HG02798 (cell line): ENCODE results near the gene NARS2.
"Not testable (repeated sequence)": the region's sequence is repeated elsewhere in the genome, so short reads cannot be mapped to it uniquely, and the experiment has no call there.

Experiments used
- ATAC-seq: cut with Tn5 transposase; IDR thresholded peaks from one replicate; pipeline ENCODE4 v1.9.1; 2021; ENCODE audit warnings: mild to moderate bottlenecking; ENCODE audit not compliant: unreplicated experiment, poor library complexity

NARS2 gene

DNA sequence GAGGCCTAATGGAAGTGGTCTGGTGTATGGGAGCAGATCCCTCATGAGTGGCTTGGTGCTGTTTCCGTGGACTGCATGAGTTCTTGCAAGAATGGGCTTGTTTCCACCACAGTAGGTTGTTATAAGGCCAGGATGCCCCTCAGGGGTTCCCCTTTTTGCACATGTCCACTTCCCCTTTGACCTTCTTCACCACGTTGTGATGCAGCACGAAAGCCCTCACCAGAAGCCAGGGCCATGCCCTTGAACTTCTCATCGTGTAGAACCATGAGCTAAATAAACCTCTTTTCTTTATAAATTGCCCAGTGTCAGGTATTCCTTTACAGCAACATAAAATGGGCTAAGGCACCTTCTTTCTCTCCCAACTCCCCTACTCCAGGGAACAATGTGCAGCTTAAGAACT lies 2.8 kb upstream of the NARS2 start:
- ATAC-seq, result no peak

DNA sequence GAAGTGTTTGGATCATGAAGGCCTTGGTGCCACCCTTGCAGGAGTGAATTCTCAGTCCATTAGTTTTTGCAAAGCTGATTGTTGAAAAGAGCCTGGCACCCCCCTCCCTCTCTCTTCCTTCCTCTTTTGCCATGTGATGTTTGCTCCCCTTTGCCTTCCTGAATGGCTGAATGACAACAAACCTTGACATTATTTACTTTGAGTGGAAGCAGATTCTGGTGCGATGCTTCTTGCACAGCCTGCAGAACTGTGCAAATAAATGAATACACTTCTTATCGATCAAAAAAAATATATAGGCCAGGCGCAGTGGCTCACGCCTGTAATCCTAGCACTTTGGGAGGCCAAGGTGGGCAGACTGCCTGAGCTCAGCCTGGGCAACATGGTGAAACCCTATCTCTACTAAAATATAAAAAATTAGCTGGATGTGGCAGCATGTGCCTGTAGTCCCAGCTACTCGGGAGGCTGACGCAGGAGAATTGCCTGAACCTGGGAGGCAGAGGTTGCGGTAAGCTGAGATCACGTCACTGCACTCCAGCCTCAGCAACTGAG lies 2.0 kb upstream of the NARS2 start:
- no peak for ATAC-seq

DNA sequence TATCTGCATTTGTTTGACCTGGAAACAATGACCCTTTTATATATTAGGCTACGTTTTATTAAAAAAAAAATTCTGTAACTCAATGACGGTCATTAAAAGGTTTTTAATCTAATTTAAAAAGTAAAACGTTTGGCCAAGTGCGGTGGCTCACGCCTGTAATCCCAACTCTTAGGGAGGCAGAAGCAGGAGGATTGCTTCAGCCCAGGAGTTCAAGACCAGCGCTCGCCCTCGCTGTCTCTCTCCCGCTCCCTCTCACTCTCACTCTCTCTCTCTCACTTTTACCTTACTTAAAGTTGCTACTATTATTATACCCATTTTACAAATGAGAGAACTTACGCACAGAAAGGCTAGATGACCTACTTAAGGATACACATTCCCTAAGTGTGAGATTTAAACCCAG lies 814 bp upstream of the NARS2 start:
- no peak for ATAC-seq

DNA sequence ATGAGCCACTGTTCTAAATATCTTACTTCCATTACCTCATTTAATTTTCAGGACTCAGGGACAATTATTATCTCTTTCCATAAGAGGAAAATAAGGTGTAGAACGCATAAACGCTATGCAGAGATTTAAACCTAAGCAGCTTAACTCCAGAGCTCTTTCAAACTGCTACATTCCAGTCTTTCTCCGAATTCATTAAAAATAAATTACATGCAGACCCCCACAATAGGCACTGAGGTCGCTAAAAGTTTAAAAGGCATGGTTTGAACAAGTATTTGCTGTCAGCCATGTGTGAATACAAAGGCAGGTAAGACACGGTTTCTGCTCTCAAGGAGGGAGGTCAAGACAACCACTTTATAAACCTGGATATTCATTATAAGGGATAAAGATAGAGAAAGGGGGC lies 983 bp downstream of the NARS2 start:
- ATAC-seq, result no peak

DNA sequence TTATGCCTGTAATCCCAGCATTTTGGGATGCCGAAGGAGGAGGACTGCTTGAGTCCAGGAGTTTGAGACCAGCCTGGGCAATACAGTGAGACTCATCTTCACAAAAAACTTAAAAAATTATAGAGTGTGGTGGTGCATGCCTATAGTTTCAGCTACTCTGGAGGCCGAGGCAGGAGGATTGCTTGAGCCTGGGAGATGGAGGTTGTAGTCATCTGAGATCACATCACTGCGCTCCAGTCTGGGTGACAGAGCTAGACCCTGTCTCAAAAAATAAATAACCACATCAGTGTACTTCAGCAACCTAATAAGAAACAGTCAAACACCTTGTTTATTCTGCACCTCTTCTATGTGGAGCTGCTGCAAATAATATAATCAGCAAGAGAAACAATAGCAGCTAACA lies 1.4 kb downstream of the NARS2 start:
- ATAC-seq, result no peak

DNA sequence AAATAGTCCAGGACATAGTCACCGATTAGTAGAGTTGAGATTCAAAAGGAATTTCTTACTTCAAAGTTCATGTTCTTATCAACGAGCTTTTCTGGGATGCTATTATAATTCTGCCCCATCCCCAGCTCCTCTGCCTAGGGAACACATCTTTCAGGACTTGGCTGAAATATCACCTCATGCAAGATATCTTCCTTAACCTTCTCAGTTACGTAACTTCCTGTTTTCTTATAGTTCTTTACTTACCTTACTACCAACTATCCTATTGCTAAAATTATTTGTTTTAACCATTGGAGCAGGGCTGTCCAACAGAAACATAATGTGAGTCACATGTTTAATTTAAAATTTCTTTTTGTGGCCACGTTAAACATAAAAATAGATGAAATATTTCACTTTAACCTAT lies 2.3 kb downstream of the NARS2 start:
- no peak for ATAC-seq

DNA sequence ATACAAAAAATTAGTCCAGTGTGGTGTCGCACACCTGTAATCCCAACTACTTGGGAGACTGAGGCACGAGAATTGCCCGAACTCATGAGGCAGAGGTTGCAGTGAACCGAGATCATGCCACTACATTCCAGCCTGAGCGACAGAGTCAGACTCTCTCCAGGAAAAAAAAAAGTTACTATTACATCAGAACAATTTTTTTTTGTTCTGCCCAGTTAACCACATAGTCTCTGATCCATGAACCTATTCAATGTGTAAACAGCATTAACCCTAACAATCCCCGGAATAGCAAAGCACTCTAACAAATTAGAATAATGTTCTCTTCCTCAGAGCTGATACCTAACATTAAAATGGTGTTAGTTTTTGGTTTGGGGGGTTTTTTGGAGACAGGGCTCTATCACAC lies 4.6 kb downstream of the NARS2 start:
- no peak for ATAC-seq

DNA sequence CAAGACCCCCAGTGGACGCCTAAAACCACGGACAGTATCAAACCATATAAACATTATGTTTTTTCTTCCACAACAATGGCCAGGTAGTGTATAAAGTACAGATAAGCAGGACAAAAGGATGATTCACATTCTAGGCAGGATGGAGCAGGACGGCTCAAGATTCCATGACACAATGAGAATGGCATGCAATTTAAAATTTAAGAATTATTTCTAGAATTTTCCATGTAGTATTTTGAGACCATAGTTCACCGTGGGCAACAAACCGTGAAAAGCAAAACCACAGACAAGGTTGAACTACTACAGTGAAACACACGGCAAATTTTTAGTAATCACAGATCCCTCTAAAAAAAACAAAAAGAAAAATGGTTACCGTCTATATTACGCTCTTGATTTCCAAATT lies 7.5 kb downstream of the NARS2 start:
- ATAC-seq, result no peak

DNA sequence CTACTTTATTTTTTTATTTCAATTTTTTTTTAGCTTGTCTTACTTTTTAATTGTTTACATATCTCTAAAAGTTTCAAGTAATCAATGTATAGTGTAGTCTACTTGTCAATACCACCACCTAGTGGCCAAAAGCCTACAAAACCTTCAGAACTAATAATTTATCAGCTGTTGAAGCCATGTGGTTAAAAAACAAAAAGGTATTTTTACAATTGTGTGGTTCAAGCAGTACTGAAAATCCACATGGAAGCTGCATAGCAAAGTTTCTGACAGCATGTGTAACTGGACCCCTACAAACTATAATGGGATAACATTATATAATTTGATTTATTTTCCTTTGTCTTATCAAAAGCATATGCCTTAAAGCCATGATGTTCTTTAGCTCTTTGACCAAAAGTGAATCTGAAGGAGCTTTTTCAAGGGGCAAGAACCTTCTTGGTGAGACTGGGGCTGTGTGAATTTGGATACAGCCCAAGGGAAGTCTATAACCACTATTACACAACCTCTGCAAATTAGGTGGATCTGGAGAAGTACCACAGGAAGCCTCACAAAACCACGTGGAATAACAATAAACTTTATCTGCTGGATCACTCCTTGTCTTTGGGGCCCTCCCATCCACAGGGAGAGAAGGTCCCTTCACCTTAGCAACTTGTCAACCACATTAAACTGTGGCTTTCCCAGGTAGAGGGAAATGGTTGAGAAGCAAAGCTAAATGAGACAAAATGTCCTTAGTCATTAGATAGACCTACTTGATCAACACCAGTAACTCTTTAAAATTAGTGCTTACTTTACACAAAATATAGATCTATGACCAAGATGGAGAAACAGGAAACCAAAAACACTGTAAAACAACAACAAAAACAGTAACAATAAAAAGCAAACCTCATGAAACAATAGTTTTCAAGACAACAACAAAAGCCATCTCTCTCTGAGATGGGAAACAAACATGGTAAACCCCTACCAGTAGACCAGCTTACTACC lies 9.9 kb downstream of the NARS2 start:
- ATAC-seq, result no peak

DNA sequence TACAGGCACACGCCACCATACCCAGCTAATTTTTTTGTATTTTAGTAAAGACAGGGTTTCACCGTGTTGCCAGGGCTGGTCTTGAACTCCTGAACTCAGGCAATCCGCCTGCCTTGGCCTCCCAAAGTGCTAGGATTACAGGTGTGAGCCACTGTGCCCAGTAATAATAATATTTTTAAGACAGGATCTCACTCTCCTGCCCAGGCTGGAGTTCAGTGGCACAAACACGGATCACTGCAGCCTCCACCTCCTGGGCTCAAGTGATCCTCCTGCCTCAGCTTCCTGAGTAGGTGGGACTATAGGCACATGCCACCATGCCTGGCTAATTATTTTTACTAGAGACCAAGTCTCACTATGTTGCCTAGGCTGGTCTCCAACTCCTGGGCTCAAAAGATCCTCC lies 10.6 kb downstream of the NARS2 start:
- not testable (repeated sequence) for ATAC-seq

DNA sequence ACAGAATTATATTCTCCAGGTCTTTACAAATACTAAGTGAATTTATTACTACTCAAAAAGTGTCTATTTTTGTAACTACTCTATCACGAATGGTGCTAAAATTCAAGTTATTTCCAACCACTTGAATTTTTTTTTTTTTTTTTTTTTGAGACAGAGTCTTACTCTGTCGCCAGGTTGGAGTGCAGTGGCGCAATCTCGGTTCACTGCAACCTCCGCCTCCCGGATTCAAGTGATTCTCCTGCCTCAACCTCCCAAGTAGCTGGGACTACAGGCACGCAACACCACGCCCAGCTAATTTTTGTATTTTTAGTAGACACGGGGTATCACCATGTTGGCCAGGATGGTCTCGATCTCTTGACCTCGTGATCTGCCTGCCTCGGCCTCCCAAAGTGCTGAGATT lies 11.6 kb downstream of the NARS2 start:
- not testable (repeated sequence) for ATAC-seq

DNA sequence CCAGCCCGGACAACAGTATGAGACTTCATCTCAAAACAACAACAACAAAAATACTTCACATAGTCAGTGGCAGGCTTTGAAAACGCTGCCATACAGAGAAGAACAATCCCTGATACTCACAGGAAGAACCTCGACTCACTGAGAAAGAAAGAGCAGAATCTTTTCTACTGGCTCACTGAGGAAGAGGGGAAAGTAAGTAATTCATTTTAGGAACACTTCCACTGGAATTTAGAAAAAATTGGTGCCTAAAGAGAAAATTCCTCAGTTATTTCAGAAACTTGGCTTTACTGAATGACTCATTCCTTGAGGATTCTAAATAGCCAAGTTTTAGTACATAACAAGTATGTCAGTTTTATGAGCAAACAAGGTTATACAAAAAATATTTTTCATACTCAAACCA lies 12.3 kb downstream of the NARS2 start:
- no peak for ATAC-seq

DNA sequence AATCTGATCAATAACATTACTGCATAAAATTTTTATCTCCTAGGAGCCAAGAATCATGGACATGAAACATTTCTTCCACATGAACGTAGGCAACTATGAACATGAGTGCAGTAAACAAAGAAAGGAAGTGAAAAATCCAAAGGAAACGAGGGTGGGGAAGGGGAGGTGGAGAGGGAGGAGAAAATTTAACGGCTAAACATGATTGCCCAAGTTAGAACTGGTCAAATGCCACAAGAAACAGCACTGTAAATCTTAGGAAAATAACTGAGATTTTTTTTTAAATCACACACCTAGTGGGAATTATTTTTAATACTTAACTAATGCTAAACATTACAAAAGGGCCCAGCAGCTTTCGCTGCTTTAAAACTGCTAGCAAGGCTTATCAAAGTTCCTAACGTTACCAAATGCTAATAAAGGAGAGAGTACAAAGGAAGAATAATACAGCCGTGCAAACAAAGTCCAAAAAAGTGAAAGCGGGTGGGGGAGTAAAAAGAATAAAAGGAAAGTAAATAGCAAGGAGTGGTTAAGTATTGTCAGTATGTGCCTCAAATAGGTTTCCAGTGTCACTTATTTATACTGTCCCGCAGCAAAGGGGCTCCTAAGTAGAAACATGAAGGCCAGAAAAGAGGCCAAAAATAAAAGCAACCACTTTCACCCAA lies 13.7 kb downstream of the NARS2 start:
- no peak for ATAC-seq

DNA sequence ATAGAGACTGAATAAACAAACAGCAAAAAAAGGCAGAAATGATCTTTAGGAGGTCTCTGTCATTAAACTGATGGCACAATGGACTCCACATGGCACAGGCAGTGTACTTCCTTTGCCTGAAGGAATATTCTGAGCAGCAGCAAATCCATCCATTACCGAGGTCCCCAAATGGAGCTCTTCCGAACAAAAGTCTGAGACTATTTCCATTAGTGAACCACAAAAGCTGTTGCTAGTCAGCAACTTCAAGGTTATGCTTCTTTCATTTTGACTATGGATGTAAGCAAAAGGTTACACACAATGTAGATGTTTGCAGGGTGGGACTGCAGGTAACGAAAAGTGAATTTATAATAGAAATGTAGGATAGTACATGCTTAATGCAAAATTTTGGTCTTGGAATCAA lies 14.5 kb downstream of the NARS2 start:
- ATAC-seq, result peak; percentile 57

DNA sequence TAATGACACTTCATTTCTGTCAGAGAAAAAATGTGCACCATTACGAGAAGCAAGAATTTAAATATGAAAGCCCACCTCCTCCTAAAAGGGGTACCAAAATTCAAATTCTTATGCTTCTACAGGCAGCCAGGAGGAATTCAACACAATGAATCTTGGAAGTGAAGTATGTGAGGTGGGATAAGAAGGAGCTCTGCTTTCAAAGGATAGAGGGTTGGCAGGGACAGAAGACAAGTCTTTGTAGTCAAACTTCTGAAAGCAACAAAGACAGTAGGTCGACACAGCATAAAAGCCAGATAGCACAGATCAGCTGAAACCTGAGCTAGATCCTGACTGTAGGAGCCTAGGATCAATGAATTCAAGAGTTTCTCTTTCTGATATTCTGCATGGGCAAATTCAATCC lies 17.4 kb downstream of the NARS2 start:
- ATAC-seq, result no peak

DNA sequence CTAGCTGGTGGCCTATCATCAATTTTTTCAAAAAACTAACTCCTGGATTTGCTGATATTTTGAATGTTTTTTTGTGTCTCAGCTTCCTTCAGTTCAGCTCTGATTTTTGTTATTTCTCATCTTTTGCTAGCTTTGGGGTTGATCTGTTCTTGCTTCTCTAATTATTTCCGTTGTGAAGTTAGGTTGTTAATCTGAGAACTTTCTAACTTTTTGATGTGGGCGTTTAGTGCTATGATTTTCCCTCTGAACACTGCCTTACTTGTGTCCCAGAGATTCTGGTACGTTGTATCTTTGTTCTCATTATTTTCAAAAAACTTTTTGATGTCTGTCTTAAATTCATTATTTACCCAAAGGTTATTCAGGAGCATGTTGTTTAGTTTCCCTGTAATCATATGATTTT lies 19.1 kb downstream of the NARS2 start:
- ATAC-seq, result no peak

DNA sequence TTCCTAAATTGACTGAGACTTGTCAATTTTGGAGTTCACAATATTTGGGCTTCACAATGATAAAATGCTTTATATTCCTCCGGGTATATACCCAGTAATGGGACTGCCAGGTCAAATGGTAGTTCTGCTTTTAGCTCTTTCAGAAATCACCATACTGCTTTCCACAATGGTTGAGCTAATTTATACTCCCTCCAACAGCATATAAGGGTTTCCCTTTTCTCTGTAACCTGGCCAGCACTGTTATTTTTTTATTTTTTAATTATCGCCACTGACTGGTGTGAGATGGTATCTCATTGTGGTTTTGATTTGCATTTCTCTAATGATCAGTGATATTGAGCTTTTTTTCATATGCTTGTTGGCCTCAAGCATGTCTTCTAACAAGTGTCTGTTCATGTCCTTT lies 21.8 kb downstream of the NARS2 start:
- no peak for ATAC-seq

DNA sequence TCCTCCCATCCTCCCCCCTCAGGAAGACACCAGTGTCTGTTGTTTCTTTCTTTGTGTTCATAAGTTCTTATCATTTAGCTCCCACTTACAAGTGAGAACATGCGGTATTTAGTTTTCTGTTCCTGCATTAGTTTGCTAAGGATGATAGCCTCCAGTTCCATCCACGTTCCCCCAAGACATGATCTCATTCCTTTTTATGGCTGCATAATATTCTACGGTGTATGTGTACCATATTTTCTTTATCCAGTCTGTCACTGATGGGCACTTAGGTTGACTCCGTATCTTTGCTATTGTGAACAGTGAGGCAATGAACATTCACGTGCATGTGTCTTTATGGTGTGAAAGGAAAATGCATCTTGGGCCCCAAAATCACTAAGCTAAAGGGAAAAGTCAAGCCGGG lies 22.5 kb downstream of the NARS2 start:
- ATAC-seq, result not testable (repeated sequence)

DNA sequence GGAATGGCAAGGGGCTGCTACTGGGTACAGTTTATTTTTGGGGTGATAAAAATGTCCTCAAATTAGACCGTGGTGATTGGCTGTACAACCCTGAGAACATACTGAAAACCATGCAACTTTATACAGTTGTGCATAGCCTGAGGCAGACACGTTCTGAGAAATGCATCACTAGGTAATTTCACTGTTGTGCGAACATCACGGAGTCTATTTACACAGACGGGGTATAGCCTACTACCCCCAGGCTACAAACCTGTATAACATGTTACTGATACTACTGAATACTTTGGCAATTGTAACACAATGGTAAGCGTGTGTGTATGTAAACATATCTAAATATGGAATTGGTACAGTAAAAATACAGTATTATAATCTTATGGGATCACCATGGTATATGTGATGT lies 23.6 kb downstream of the NARS2 start:
- no peak for ATAC-seq

DNA sequence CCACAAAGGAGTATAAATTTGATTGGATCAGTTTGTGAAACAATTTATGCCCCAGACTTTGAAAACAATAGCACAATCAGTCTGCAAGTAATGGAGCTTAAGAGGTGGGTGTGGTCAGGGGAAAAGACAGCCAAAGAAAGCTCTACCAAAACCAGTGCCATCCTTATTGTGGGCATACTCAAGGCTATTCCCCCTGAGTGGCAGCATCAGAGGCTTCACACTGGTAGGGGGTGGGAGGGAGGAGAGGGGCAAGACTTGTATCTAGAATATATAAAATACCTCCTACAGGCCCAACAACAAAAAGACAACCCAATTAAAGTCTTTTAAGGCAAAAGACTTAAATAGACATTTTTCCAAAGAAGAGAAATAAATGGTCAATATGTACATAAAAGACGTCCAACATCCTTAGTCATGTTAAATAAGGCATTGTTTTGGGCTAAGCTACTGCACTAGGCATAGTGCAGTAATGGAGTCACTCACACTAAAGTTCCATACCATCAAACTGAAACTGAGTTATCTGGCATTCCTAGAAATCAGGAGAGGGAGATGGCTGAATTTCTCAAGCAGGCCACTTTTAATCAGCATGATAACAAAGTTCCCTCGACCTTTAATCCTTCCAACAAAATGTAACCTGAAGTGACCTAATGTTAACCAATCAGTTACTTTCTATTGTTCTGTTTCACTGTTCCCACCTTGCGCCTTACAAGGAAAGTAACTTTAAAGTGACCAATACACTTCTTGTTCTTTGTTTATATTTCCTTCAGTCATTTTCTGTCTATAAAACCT lies 24.8 kb downstream of the NARS2 start:
- ATAC-seq, result no peak
